ENCODE measurements around the gene ARHGAP40. TPM values are rescaled to one million over a fixed set of nuclear protein-coding genes. Genes with fewer than 3 reads are reported as not detected.

Gene ARHGAP40
- total and polyA plus RNA-seq, 2 of the 13 experiments (the other 11 are each of a cell fraction or from before 2014, with no cell fraction given), result 0.75 to 2.1 TPM

GRCh38 chr20:38589351-38589750 lies 12.3 kb upstream of the ARHGAP40 start:
- Histone ChIP-seq H3K79me2 (ENCODE audit: insufficient read depth, low read length) (no peaks in the 10 kb centered on the region), H3K9me3 (ENCODE audit: low read length) (no peaks in the 10 kb centered on the region), H3K4me1 (ENCODE audit: insufficient read depth, low read length) (peaks cover 40% of the 10 kb centered on the region), H3K4me3 (replicated peaks in 1 of 3; ENCODE audit: insufficient read depth in 1 of 3, low read depth in 2 of 3, low read length in 3 of 3) (no peak overlapping the region), H2AFZ (ENCODE audit: low read length) (no peak overlapping the region), H3K27ac (ENCODE audit: extremely low read length, insufficient read depth, low read length) (no peak overlapping the region), H3K4me2 (ENCODE audit: low read depth, low read length) (no peak overlapping the region), H3K36me3 (replicated peaks in 1 of 2; ENCODE audit: control insufficient read depth in 1 of 2, insufficient read depth in 2 of 2, low read length in 2 of 2) (no peaks in the 10 kb centered on the region), H3K27me3 (ENCODE audit: control insufficient read depth in 1 of 2, insufficient read depth in 2 of 2, low read length in 2 of 2) (peaks cover 2 to 21% of the 10 kb centered on the region in 2 experiments; a peak in 4 of 5 replicates), H3K9ac (ENCODE audit: insufficient read depth, low read depth, low read length) (no peak overlapping the region), H4K20me1 (ENCODE audit: insufficient read depth, low read length) (no peaks in the 10 kb centered on the region)
- CTCF ChIA-PET (ENCODE audit: low intra/inter-chr PET ratio, low total read pairs), result no interaction called here
- POLR2A ChIA-PET, result no interaction called here
- no peak for ATAC-seq
- 42% methylated on average over 4 of the region's 4 CpGs for WGBS (ENCODE audit: low lambda C conversion rate)
- TF ChIP-seq TEAD2 (CRISPR knock-in tag; IDR thresholded peaks at IDR 0.05), result no peak
- no peak for TF ChIP-seq GATAD1 (CRISPR knock-in tag; IDR thresholded peaks at IDR 0.05)
- no peak for TF ChIP-seq ZNF326 (CRISPR knock-in tag; IDR thresholded peaks at IDR 0.05; ENCODE audit: borderline replicate concordance)
- no peak for TF ChIP-seq ZNF274 (CRISPR knock-in tag; IDR thresholded peaks at IDR 0.05)
- TF ChIP-seq MIER3 (CRISPR knock-in tag; IDR thresholded peaks at IDR 0.05; ENCODE audit: borderline replicate concordance), result no peak
- TF ChIP-seq PRDM15 (CRISPR knock-in tag; IDR thresholded peaks at IDR 0.05), result no peak
- no peak for TF ChIP-seq ZNF605 (CRISPR knock-in tag; IDR thresholded peaks at IDR 0.05)
- no peak for TF ChIP-seq ZNF615 (CRISPR knock-in tag; IDR thresholded peaks at IDR 0.05; ENCODE audit: borderline replicate concordance)
- TF ChIP-seq RFX3 (CRISPR knock-in tag; IDR thresholded peaks at IDR 0.05), result no peak
- no peak for TF ChIP-seq ZBTB7B (CRISPR knock-in tag; IDR thresholded peaks at IDR 0.05)
- TF ChIP-seq ZNF446 (CRISPR knock-in tag; IDR thresholded peaks at IDR 0.05), result no peak
- no peak for TF ChIP-seq YY1 (IDR thresholded peaks at IDR 0.05; ENCODE audit: insufficient read depth, insufficient replicate concordance, low read depth, low read length)
- no peak for TF ChIP-seq NFE2L1 (CRISPR knock-in tag; IDR thresholded peaks at IDR 0.05; ENCODE audit: borderline replicate concordance)
- no peak for TF ChIP-seq ZNF772 (CRISPR knock-in tag; IDR thresholded peaks at IDR 0.05)
- TF ChIP-seq SNRNP70 (IDR thresholded peaks at IDR 0.05; ENCODE audit: low read depth, low read length), result no peak
- no peak for TF ChIP-seq TCF12 (IDR thresholded peaks at IDR 0.05)
- TF ChIP-seq TCF12 (CRISPR knock-in tag; IDR thresholded peaks at IDR 0.05), result no peak
- in situ Hi-C loops (cut with HindIII; ENCODE audit: extremely low pct_ligation_motif_present, low pct_unique_long_range_greater_than_20kb), result no loop called here
- intact Hi-C loops (cut with micrococcal nuclease; ENCODE audit: unreplicated experiment), result no loop called here
- DNase-seq (ENCODE audit: low spot score), result no peak
- BruUV-seq (replicated peaks), result no TSS peak
- no peak for FAIRE-seq
